Activated T-cell treated with anti-CD3 and anti-CD28 coated beads, Interleukin-2, amount 50 U/mL, for 1 hour (primary cell): ENCODE results near the gene UGT1A6.
A peak's percentile ranks its signal among the peaks of the same experiment; 100 is the strongest.
"Not testable (repeated sequence)": the region's sequence is repeated elsewhere in the genome, so short reads cannot be mapped to it uniquely, and the experiment has no call there.

Experiments
- DNase-seq: peaks from one replicate; pipeline ENCODE4 v3.0.0-alpha.2; 2020

UGT1A6 gene

DNA sequence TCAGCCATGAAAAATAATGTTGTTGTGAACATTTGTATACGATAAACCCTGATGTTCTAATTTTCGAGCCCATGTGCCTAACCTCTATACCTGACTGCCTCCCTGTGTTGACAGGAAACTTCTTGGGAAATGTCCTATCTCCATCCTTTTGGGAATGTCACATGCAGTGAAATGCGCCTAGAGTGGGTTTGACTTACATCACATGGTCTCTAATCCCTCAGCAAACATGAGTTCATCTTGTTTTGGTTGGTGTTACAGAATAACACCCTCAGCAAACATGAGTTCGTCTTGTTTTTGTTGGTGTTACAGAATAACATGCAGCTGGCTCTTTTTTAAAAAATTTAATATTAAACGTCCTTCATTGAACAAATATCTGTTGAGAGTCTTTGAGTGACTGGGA is 4.3 kb upstream of the UGT1A6 start:
- DNase-seq = no peak

- no peak for DNase-seq
Observed at GRCh38 chr2:233689031-233689430, 3.7 kb upstream of the UGT1A6 start.

DNA sequence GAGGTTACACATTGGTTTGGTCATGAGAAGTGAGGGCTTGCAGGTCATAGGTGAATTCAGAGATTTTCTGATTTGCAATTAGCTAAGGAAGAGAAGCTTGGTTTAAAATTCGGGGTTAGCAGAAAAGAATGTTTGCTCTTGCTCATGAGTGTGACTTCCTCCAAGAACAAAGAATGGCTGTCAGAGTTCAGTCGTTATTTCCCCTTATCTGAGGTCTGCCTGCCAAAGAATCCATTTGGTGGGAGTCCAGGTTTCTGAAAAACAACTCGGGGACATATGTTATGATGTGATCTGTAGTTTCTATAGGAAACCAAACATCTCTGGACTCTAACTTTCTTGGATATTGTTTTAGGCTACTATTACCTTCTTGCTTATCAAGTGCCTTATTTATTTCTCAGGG is 3.2 kb upstream of the UGT1A6 start:
- no peak for DNase-seq

GRCh38 chr2:233690444-233690843 is 2.2 kb upstream of the UGT1A6 start:
- no peak for DNase-seq

DNA sequence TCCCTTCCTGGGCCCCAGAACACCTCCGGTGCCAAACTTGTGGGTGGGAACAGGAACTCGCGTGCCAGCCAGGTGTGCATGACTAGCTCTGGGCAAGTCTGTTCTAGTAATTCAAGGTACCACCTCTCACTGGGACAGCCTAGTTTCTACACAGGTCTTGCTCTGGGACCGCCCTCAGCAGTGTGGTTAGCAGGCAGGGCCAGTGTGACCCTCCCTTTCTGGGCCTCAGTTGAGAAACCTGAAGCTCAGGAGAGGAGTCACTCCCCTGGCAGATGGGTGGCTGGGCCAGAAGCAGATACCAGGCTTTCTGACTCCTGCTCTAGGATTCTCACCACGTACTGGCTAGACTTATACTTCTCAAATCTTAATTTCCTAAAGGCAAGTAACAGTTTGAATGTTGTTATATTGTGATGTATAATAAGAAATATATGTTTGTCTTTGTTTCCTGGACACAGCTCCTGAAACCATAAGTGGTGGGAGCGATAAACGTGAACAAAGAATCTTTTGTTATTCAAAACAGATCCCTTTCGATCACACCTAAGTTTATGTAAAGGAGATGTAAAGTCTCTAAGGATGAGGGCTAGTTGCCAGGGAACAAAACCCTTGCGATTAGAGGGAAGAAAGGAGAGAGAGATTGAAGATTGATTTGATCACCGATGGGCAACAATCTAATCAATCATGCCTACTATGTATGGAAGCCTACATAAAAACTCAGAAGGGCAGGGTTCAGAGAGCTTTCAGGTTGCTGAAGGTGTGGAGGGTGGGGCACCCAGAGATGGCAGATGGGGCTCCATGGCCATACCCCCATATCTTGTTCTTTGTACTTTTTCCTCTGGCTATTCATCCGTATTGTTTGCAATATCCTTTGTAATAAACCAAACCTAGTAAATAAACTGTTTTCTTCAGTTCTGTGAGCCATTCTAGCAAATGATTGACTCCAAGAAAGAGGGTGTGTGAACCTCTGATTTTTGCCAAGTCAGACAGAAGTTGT is 952 bp upstream of the UGT1A6 start:
- no peak for DNase-seq

GRCh38 chr2:233693963-233694362 is 1.3 kb downstream of the UGT1A6 start:
- no peak for DNase-seq

GRCh38 chr2:233698740-233699139 is 6.0 kb downstream of the UGT1A6 start:
- DNase-seq = no peak

- DNase-seq = no peak
Observed at GRCh38 chr2:233699424-233700027, 6.8 kb downstream of the UGT1A6 start.

DNA sequence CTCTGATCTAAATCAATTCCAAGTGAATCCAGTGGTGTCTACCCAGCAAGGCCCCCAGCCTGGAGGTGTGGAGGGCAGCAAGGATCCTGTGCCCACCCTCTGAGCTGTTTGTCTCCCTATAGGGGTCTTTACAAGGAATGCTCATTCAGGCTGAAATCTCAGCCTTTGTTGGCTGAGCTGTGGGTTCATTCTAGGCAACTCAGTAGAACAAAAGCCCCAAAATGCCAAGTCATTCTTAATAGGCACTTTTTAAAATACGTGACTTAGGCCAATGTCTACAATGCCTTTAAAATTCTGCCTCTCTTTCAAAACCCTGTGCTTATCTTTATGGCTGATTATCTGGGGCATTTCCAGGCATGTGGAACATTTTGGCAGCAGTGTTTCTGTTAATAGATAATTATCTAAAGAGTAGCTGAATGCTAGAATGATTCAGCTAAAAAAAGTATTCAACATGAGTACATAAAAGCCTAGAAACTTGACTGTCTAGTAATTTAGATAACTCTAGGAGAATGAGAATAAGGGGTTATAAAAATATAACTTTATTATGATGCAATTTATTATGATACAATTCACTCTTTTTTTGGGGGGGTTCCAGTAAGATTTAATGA is 7.4 kb downstream of the UGT1A6 start:
- no peak for DNase-seq

GRCh38 chr2:233700842-233701241 is 8.2 kb downstream of the UGT1A6 start:
- not testable (repeated sequence) for DNase-seq

- DNase-seq = no peak
Observed at GRCh38 chr2:233702238-233702637, 9.5 kb downstream of the UGT1A6 start.

- no peak for DNase-seq
Observed at GRCh38 chr2:233705911-233706506, 13.3 kb downstream of the UGT1A6 start.

DNA sequence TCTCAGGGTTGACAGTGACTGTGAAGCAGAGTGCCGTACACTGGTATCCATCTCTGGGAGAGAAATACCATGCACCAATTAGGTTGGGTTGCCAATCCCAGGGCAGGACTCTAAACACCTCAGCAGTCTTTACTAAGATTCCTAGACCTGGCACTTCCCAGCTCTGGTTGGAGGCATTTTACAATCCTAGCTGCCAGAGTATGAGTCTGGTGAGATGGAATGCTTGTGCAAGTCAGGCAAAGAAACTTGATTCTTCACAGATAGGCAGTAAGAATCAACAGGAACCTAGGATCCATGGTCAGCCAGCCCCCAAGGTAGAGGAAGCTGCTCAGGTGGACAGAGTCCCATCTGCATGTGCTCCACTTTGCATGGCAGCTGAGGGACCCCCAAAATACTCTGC is 14.0 kb downstream of the UGT1A6 start:
- no peak for DNase-seq

- no peak for DNase-seq
Observed at GRCh38 chr2:233707940-233708644, 15.4 kb downstream of the UGT1A6 start.

DNA sequence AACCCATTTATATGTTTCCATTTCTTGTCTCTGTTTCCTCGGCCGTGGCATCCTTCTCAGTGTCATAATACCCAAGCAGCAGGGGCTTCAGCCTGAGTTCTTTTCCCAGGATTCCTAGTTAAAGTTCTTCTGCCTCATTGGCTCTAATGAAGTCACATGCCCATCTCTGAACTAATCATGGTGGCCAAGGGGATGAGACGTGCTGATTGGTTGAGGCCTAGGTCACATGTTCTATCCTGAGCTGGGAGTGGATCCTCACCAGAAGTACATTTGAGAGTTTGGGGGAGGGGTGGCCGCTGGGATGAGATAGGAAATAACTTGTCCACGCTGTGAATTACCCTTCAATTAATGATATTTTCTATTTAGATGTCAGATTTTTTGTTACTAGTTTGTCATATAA is 16.3 kb downstream of the UGT1A6 start:
- DNase-seq = no peak

GRCh38 chr2:233711312-233712008 is 18.8 kb downstream of the UGT1A6 start:
- peak; percentile 64 for DNase-seq

DNA sequence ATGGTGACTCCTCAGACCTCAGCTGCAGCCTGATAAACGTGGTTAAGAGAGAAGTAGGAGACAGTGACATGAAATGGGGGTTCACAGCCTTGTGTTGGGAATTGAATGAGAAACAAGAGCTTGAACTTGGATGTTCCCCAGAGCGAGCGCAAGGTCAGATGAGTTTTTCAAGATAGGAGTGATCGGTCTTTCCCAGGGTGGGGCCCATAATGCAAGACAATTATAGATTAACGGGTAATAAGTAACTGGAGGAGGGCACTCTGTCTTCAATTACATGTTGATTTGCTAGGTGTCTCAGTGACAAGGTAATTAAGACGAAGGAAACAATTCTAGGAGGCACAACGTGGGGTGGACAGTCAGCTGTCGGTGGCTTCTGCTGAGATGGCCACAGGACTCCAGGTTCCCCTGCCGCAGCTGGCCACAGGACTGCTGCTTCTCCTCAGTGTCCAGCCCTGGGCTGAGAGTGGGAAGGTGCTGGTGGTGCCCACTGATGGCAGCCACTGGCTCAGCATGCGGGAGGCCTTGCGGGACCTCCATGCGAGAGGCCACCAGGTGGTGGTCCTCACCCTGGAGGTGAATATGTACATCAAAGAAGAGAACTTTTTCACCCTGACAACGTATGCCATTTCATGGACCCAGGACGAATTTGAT is 20.0 kb downstream of the UGT1A6 start, which contains the start of gene UGT1A5:
Gene UGT1A5 (plus strand): TSS at position 297 of the 651 bp plus-strand sequence. CDS start 85 bp downstream, at position 382.
- no peak for DNase-seq

DNA sequence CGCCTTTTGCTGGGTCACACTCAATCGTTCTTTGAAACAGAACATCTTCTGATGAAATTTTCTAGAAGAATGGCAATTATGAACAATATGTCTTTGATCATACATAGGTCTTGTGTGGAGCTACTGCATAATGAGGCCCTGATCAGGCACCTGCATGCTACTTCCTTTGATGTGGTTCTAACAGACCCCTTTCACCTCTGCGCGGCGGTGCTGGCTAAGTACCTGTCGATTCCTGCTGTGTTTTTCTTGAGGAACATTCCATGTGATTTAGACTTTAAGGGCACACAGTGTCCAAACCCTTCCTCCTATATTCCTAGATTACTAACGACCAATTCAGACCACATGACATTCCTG is 20.5 kb downstream of the UGT1A6 start:
- no peak for DNase-seq

GRCh38 chr2:233714121-233714520 is 21.4 kb downstream of the UGT1A6 start:
- no peak for DNase-seq

- no peak for DNase-seq
Observed at GRCh38 chr2:233718552-233718951, 25.9 kb downstream of the UGT1A6 start, which contains the start of gene UGT1A4. Gene UGT1A4 (plus strand): TSS chr2:233718736. CDS start chr2:233718821, 85 bp downstream.

- DNase-seq = no peak
Observed at GRCh38 chr2:233728723-233729301, 36.1 kb downstream of the UGT1A6 start, which contains the start of gene UGT1A3. Gene UGT1A3 (plus strand): TSS chr2:233729042. CDS start chr2:233729127, 85 bp downstream.
